Mononuclear cell (primary cell): ENCODE data around the gene ARHGAP22. TPM values are rescaled to one million over a fixed set of nuclear protein-coding genes. Genes with fewer than 3 reads are reported as not detected.

ENCODE experiments used
- H3K27me3 ChIP-seq: 2 replicates; pipeline ENCODE4 v1.6.0; 2011; ENCODE audit warnings: low read length, control low read depth; ENCODE audit not compliant: insufficient read depth
- H3K4me1 ChIP-seq: 2 replicates; pipeline ENCODE4 v1.5.1; 2011; ENCODE audit warnings: mild to moderate bottlenecking, low read length, control low read depth; ENCODE audit not compliant: insufficient read depth
- H3K4me3 ChIP-seq: 2 replicates; pipeline ENCODE4 v1.5.1; 2011; ENCODE audit warnings: mild to moderate bottlenecking, low read length, moderate library complexity
- H3K9me3 ChIP-seq: 2 replicates; pipeline ENCODE4 v1.5.1; 2011; ENCODE audit warnings: low read depth, mild to moderate bottlenecking, control low read depth, low read length
- total RNA-seq: library from RNA; depleted of rRNA; stranded (reverse); fragments of >200 nt; gene quantifications from one replicate; pipeline ENCODE4 v1.2.3, GENCODE V29; 2012

Gene ARHGAP22
- total RNA-seq, 1 donor: 1.2 TPM

- H3K9me3 ChIP-seq: no peaks in the 10 kb centered on the region
- H3K4me3 ChIP-seq: peak overlapping the region; percentile 26
- peaks cover 12% of the 10 kb centered on the region for H3K27me3 ChIP-seq
- peaks cover 48% of the 10 kb centered on the region for H3K4me1 ChIP-seq
Measured at GRCh38 chr10:48604039-48604990, 558 bp downstream of the ARHGAP22 start.

GRCh38 chr10:48603421-48604038, 1.3 kb downstream of the ARHGAP22 start:
- peaks cover 12% of the 10 kb centered on the region for H3K27me3 ChIP-seq
- peaks cover 48% of the 10 kb centered on the region for H3K4me1 ChIP-seq
- H3K4me3 ChIP-seq: no peak overlapping the region
- H3K9me3 ChIP-seq: no peaks in the 10 kb centered on the region

GRCh38 chr10:48602401-48603135, 2.3 kb downstream of the ARHGAP22 start:
- peaks cover 40% of the 10 kb centered on the region for H3K4me1 ChIP-seq
- peaks cover 12% of the 10 kb centered on the region for H3K27me3 ChIP-seq
- H3K9me3 ChIP-seq: no peaks in the 10 kb centered on the region

GRCh38 chr10:48601789-48602188, 3.1 kb downstream of the ARHGAP22 start:
- Histone ChIP-seq H3K4me1 (peaks cover 32% of the 10 kb centered on the region), H3K9me3 (no peaks in the 10 kb centered on the region), H3K4me3 (no peak overlapping the region), H3K27me3 (peaks cover 12% of the 10 kb centered on the region)

More at GRCh38 chr10:48602401-48603135, 2.3 kb downstream of the ARHGAP22 start:
- no peak overlapping the region for H3K4me3 ChIP-seq

GRCh38 chr10:48600645-48601505, 4.0 kb downstream of the ARHGAP22 start:
- Histone ChIP-seq H3K27me3 (peaks cover 11% of the 10 kb centered on the region), H3K4me3 (no peak overlapping the region), H3K4me1 (peaks cover 23% of the 10 kb centered on the region), H3K9me3 (no peaks in the 10 kb centered on the region)

GRCh38 chr10:48599830-48600134, 5.1 kb downstream of the ARHGAP22 start:
- H3K4me1 ChIP-seq: peaks cover 14% of the 10 kb centered on the region
- H3K9me3 ChIP-seq: no peaks in the 10 kb centered on the region
- H3K4me3 ChIP-seq: no peak overlapping the region
- peaks cover 6% of the 10 kb centered on the region for H3K27me3 ChIP-seq

- Histone ChIP-seq H3K27me3 (peaks cover 3% of the 10 kb centered on the region), H3K9me3 (no peaks in the 10 kb centered on the region), H3K4me1 (peaks cover 8% of the 10 kb centered on the region), H3K4me3 (no peak overlapping the region)
Measured at GRCh38 chr10:48598936-48599829, 5.7 kb downstream of the ARHGAP22 start.

GRCh38 chr10:48598243-48598935, 6.5 kb downstream of the ARHGAP22 start:
- Histone ChIP-seq H3K4me3 (no peak overlapping the region), H3K27me3 (no peaks in the 10 kb centered on the region), H3K4me1 (peaks cover under 1% of the 10 kb centered on the region), H3K9me3 (no peaks in the 10 kb centered on the region)

- no peaks in the 10 kb centered on the region for H3K27me3 ChIP-seq
- no peak overlapping the region for H3K4me3 ChIP-seq
- H3K9me3 ChIP-seq: no peaks in the 10 kb centered on the region
- H3K4me1 ChIP-seq: no peaks in the 10 kb centered on the region
Measured at GRCh38 chr10:48595539-48595932, 9.3 kb downstream of the ARHGAP22 start.

GRCh38 chr10:48594803-48595538, 9.9 kb downstream of the ARHGAP22 start:
- H3K9me3 ChIP-seq: no peaks in the 10 kb centered on the region
- no peaks in the 10 kb centered on the region for H3K4me1 ChIP-seq
- H3K4me3 ChIP-seq: no peak overlapping the region
- H3K27me3 ChIP-seq: no peaks in the 10 kb centered on the region

GRCh38 chr10:48594371-48594770, 10.5 kb downstream of the ARHGAP22 start:
- Histone ChIP-seq H3K9me3 (no peaks in the 10 kb centered on the region), H3K4me1 (no peaks in the 10 kb centered on the region), H3K27me3 (no peaks in the 10 kb centered on the region), H3K4me3 (no peak overlapping the region)

GRCh38 chr10:48592346-48592745, 12.5 kb downstream of the ARHGAP22 start:
- Histone ChIP-seq H3K27me3 (no peaks in the 10 kb centered on the region), H3K4me1 (peaks cover 5% of the 10 kb centered on the region), H3K4me3 (no peak overlapping the region), H3K9me3 (no peaks in the 10 kb centered on the region)

- H3K4me3 ChIP-seq: no peak overlapping the region
Measured at GRCh38 chr10:48590945-48591344, 13.9 kb downstream of the ARHGAP22 start.

More at GRCh38 chr10:48590945-48591344, 13.9 kb downstream of the ARHGAP22 start:
- H3K4me1 ChIP-seq: peaks cover 5% of the 10 kb centered on the region
- H3K9me3 ChIP-seq: no peaks in the 10 kb centered on the region
- H3K27me3 ChIP-seq: no peaks in the 10 kb centered on the region
